Right renal cortex interstitium (tissue), 3 donors: ENCODE data around the gene ELF2. TPM values are rescaled to one million over a fixed set of nuclear protein-coding genes. Genes with fewer than 3 reads are reported as not detected.
A peak's percentile ranks its signal among the peaks of the same experiment; 100 is the strongest.
"Not testable (repeated sequence)": the region's sequence is repeated elsewhere in the genome, so short reads cannot be mapped to it uniquely, and the experiment has no call there.

Source experiments
- DNase-seq, 3 donors: peaks; one replicate each; pipeline ENCODE4 v3.0.0-alpha.2; 2013; ENCODE audit warnings: low read depth in 3 of 3, low spot score in 2 of 3
- polyA plus RNA-seq, 3 donors: library from polyadenylated mRNA; unstranded; fragments of 120-200 nt; gene quantifications; one replicate each; pipeline ENCODE4 v1.2.1, GENCODE V29; 2013; ENCODE audit not compliant: insufficient read length in 3 of 3

ELF2 gene
- polyA plus RNA-seq, 3 donors, result 67.7 to 73.0 (median 71.6) TPM

DNA sequence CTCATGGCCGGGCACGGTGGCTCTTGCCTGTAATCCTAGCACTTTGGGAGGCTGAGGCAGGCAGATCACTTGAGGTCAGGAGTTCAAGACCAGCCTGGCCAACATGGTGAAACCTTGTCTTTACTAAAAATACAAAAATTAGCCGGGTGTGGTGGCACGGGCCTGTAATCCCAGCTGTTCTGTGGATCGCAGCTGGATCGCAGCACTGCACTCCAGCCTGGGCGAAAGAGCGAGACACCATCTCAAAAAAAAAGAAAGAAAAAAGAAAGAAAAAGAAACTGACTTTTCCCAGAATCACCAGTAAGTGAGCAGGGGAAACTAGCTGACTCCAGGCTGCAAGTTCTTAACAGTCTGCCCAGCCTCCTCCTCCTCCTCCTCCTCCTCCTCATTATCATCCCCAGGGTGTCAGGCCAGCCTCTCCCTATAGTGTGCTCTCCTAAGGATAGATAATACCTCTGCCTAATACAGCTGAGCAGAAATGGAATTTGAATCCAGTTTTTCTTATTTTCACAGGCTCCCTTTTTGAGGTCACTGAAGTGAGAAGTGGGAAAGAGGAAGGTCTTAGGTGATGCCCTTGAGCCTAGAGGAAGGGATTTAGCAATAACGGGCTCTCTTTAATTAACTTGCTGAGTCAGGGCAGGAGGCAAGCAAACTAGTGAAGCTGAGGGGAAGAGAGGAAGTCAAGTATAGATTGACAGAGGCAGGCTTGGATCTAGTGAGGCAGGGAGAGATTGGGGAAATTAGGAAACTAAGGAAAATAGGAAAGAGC, 11.8 kb upstream of the ELF2 start:
- DNase-seq, result no peak

DNA sequence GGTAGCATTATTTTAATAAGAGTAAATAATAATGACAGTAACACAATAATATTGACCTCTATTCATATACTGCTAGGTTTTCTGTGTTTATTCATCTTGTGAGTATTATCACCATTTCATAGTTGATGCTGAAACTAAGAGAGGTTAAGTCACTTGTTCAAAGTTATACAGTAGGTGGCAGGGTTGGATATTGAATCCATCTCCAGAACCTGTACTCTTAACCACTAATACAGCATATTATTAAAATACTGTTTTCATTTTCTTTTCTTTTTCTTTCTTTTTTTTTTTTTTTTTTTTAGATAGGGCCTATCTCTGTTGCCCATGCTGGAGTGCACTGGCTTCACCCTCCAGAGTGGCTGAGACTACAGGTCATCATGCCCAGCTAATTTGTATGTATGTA, 7.1 kb upstream of the ELF2 start:
- no peak for DNase-seq

DNA sequence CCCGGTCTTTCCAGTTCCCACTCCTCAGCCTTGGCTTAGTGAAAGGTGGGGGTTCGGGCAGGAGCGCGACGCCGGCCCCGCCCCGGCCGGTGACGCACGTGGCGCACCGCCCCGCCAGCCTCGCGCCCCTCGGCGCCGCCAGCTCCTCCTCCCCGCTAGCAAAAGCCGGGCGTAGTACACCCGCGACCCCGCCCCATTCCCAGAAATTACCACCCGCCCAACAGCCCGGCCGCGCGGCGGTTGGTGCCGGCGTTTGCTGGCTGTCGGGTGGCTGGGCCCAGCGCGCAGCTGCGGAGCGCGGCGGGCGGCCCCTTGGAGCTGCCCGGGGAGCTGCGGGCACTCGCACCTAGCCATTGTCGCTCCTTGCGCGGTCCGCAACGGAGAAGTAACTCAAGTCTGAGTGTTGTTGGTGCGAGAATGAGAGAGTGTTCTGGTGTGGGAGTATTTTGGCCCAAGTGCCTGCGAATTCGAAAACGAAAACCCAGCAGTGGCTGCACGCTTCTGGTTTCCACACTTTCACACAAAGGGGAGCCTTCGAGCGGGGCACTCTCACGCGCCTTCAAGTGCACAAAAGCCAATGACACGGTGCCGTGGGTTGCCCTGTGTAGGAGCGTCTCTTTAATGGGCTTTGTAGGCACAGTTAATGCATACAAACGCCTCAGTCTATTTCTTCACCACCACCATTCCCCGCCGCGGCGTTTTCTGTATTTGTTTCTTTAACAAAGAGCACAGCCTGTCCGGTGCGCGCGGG, 1.0 kb upstream of the ELF2 start:
- DNase-seq, result peak; percentile 70 to 88 (median 85)

DNA sequence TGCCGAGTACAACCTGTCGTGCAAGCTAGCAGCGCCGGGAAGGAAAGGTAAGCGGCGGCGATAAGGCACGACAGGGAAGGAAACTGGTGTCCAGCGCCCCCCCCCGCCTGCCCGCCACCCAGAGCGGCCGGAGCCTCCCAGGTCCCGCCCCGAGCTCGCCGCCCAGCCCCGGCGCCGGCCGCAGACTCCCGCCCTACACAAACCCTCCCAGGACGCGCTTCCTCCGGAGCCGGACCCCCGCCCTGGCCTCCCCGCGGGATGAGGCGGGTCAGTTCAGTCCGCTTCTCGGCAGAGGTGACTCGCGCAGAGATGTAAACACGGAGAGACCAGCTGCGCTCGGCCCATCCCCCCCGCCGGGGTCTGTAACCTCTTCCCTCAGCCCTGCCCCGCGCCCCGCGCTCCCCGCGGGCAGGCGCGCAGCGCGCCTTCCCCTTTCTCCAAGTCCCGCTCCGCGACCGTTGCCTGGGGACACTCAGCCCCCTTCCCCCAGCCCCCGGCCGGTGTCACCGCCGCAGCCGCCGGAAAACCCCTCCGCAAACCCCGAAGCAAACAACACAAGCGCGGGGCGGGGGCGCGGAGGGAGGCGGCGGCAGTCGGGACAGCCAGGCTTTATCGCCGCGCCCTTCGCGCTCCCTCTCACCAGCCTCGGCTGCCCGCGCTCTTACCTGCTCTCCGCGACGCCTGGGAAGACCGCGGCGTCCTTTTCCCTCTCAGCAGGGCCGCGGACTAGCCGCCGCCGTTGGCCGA, 543 bp downstream of the ELF2 start:
- DNase-seq, result peak in 2 of 3 donors; percentile 50 to 70

DNA sequence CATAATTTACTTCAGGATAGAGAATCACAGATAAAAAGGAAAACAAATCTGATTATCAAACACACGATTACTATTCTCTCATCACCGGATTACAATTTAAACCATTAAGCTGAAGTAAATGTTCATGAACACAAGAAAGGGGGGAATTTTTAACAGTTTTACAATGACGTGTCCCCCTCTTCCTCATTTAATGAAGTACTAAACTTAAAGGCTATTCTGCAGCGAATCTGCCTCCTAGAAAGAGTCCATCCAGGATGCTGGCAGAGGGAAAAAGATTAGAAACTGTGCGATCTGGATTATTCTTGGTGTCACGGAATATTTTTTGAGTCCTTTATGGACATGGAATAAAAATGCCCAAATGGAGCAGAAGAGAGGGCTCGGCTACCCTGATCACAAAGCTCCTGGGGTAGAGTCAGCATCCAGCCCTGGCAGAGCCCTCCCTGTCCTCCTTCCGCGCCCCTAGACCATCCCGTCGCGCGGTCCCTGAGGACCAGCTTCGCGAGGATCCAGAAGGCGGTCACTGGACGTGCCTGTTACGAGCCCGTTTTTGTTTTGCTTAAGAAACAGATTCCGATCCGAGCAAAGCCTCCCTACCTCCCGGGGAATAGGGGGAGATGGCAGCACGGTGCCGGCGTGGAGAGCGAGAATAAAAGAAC, 1.2 kb downstream of the ELF2 start:
- DNase-seq, result peak in 2 of 3 donors; percentile 42 to 43

DNA sequence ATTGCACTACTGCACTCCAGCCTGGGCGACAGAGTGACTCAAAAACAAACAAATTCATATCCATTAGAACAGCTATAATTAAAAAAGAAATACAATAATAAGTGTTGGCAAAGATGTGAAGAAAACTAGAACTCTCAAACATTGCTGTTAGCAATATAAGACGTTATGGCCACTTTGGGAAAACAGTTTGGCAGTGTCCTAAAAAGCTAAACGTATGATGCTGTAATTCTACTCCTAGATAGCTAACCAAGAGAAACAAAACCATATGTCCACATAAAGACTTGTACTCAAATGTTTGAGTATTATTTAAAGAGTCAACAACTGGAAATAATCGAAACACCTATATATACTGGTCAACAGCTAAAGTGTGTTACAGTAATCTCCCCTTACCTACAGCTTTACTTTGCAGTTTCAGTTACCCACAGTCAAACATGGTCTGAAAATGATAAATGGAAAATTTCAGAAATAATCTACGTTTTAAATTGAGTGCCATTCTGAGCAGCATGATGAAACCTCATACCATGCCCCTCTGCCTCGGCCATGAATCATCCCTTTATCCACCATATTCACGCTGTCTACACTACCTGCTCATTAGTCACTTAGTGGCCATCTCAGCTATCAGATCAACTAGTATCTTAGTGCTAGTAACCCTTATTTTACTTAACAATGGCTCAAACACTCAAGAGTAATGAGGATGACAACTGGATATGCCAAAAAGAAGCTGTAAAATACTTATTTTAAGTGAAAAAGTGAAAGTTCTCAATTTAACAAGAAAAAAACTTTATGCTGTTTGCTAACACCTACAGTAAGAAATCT, 4.9 kb downstream of the ELF2 start:
- DNase-seq, result no peak

DNA sequence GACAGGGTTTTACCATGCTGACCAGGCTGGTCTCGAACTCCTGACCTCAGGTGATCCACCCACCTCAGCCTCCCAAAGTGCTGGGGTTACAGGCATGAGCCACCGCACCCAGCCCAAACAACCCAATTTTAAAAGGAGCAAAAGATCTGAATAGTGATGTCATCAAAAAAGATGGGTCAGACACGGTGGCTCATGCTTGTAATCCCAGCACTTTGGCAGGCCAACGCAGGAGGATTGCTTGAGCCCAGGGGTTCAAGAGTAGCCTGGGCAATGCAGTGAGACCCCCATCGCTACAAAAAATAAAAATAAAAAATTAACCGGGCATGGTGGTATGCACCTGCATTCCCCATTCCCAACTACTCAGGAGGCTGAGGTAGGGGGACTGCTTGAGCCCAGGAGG, 6.1 kb downstream of the ELF2 start:
- DNase-seq, result no peak

DNA sequence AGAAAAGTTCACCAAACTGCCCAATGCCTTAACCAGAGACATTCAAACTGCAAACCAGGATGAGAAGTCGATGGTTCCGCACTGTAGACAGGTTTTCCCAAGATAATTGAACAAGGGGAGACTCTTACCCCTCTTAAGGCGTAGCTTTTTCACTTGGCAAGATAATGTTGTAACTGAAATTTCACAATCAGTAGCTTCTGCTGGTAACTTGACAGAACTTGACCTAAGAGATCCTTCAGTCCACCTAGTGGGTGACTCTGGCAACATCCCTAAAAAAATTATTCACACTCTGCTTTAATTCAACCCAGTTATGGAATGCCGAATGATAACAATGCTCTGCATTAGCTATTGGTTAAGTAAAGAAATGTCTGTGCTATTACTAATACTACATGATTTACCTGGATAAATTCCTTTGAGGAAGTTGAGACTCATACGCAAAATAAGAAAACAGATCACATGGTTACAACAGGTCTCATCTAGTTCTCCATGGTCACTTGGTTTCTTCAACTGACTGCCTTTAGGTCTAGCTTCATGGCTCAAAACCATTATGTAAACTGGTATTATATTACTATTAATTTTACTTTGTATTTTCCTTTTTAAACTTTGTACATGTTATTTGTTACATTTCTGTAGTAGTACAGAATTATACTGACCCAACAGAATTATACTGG, 9.1 kb downstream of the ELF2 start:
- DNase-seq, result no peak

DNA sequence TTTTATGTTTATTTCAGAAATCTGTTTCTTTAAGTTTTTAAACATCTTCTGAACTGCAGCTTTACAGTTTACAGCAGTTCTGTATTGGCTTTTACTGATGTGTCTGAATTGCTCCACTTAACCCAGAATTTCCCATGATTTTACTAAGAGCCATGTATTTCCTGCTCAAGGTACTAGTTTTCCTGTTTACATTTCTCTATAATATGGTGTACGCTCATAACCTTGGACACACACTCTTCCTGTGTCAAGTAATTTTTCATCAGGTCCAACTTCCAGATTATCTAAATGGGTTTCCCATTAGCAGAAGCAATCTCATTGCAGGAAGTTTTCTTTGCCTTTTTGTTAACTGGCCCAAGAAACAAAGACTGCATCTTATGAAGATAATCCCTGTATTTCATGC, 12.3 kb downstream of the ELF2 start:
- DNase-seq, result no peak

DNA sequence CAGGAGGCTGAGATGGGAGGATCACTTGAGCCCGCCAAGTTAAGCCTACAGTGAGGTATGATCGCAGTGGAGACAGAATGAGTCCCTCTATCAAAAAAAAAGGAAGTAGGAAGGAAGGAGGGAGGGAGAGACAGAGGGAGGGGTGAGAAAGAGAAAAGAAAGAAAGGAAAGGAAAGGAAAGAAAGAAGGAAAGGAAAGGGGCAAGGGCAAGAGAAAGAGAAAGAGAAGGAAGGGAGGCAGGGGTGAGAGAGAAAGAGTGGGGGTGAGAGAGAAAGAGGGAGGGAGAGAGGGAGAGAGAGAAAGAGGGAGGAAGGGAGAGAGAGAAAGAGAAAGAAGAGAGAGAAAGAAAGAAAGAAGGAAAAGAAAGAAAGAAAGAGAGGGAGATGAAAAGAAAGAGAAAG, 13.2 kb downstream of the ELF2 start:
- DNase-seq, result no peak

DNA sequence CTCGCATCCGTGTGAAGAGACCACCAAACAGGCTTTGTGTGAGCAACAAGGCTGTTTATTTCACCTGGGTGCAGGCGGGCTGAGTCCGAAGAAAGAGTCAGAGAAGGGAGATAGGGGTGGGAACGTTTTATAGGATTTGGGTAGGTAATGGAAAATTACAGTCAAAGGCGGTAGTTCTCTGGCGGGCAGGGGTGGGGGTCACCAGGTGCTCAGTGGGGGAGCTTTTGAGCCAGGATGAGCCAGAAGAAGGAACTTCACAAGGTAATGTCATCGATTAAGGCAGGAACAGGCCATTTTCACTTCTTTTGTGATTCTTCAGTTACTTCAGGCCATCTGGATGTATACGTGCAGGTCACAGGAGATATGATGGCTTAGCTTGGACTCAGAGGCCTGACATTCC, 19.0 kb downstream of the ELF2 start:
- DNase-seq, result not testable (repeated sequence)

DNA sequence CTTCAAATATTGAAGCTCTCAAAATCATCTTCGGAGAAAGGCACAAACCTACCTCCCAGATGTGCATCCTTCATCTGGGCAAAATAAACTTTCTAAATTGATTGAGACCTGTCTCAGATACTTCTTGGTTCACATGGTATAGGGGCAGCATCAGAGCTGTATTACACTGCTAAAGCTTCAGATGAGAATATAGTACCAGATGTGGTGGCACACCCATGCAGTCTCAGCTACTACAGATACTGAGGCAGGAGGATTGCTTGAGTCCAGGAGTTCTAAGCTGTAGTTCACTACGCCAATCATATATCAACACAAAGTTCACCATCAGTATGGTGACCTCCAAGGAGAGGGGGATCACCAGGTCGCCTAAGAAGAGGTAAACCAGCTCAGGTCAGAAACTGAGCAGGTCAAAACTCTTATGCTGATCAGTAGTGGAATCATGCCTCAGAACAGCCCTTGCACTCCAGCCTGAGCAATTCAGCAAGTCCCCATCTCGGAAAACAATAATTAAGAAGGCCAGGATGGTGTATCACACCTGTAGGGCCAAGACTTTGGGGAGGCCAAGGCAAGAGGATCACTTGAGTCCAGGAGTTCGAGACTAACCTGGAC, 22.0 kb downstream of the ELF2 start:
- DNase-seq, result no peak

DNA sequence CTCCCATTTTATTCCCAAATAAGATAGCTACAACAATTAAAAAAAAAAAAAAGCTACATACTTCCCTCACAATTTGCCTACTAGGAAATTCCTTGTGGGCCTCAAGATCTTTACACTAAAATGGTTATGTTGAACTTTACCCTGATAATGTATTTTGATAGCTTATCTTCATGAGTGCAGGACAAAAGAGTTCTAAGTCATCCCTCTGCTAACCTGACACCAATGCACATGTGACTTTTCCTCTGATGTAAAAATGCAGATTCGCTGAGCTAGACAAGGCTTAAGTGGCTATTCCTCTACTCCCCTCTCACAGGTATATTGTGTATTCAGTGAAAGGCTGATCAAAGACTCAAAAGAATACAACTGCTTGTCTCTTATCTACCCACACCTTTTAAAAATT, 22.5 kb downstream of the ELF2 start:
- no peak for DNase-seq

DNA sequence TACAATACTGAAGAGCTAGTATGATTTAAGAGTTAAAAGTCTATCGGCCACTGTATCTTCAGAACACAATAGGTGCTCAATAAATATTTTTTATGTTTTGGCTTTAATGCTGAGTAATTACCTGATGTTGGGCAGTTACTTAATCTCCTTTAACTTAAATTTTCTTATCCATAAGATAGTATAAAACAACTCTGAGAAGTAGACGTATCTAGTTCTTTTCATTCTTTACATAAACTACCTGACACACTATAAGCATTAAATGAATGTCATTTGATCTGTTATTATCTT, 22.9 kb downstream of the ELF2 start:
- no peak for DNase-seq

DNA sequence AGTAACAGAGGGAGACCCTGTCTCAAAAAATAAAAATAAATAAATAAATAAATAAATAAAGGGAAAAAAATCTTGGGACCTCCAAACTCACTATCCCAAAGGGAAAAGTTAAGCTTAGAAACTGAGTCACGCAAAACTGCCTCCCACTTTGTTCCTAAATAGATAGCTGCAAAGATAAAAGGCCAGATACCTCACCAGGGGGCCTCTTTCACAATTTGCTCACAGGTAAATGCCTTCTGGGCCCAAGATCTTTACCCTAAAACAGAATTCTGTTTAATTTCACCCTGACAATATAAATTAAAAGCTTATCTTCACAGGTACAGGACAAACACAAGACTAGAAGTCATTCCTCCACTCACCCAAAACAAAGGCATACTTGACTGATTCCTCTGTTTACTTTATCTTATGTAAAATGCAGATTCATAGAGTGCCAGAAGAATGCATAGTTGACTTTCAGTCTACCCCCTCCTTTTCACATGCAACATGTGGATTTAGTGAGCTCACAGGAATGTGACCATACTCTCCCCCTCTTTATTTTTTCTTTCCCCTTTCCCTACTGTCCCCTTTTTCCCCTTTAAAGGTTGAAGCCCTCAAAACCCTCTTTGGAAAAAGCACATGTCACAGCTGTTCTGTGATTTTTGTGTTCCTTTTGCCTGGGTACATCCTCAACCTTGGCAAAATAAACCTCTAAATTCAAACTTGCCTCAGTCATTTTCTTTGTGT, 23.4 kb downstream of the ELF2 start:
- no peak for DNase-seq

DNA sequence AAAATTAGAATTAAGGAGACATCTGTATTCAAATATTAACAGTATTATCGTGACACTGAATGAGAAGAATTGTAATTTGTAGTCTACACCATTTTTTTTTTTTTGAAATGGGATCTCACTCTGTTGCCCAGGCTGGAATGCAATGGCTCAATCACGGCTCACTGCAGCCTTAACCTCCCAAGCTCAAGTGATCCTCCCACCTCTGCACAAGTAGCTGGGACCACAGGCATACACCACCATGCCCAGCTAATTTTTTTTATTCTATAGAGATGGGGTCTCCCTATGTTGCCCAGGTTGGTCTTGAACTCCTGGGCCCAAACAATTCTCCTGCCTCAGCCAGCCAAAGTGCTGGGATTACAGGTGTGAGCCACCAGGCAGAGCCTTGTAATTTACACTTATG, 24.8 kb downstream of the ELF2 start:
- DNase-seq, result no peak

DNA sequence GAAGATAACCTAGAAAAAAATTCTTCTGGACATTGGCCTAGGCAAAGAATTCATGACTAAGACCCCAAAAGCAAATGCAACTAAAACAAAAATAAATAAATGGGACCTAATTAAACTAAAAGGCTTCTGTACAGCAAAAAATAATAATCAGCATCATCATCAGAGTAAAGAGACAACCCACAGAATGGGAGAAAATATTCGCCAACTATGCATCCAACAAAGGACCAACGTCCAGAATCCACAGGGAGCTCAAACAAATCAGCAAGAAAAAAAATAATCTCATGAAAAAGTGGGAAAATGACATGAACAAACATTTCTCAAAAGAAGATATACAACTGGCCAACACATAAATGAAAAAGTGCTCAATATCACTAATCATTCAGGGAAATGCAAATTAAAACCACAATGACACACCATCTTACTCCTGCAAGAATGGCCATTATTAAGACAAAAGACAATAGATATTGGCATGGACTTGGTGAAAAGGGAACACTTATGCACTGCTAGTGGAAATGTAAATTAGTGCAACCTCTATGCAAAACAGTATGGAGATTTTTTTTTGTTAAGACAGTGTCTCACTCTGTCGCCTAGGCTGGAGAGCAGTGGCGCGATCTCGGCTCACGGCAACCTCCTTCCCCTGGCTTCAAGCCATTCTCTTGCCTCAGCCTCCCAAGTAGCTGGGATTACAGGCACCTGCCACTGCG, 29.9 kb downstream of the ELF2 start:
- DNase-seq, result no peak

DNA sequence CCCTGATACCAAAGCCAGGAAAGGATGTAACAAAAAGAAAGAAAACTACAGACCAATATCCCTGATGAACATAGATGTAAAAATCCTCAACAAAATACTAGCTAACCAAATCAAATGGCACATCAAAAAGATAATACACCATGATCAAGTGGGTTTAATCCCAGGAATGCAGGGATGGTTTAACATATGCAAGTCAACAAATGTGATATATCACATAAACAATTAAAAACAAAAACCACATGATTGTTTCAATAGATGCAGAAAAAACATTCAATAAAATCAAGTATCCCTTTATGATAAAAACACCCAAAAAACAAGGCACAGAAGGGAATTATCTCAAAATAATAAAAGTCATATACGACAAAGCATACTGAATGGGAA, 31.5 kb downstream of the ELF2 start:
- no peak for DNase-seq
